ENCODE data around the gene CBLC. TPM values are rescaled to one million over a fixed set of nuclear protein-coding genes. Genes with fewer than 3 reads are reported as not detected.

The CBLC gene
- total and polyA plus RNA-seq, 2 of the 4 experiments (the other 2 are of a cell fraction) = not detected

- TF ChIP-seq FOS (IDR thresholded peaks at IDR 0.05; ENCODE audit: low read depth, low read length) = no peak
- TF ChIP-seq USF2 (IDR thresholded peaks at IDR 0.05; ENCODE audit: low read depth, low read length) = no peak
Measured at GRCh38 chr19:44738136-44738535, 39.6 kb upstream of the CBLC start (continued).

DNA sequence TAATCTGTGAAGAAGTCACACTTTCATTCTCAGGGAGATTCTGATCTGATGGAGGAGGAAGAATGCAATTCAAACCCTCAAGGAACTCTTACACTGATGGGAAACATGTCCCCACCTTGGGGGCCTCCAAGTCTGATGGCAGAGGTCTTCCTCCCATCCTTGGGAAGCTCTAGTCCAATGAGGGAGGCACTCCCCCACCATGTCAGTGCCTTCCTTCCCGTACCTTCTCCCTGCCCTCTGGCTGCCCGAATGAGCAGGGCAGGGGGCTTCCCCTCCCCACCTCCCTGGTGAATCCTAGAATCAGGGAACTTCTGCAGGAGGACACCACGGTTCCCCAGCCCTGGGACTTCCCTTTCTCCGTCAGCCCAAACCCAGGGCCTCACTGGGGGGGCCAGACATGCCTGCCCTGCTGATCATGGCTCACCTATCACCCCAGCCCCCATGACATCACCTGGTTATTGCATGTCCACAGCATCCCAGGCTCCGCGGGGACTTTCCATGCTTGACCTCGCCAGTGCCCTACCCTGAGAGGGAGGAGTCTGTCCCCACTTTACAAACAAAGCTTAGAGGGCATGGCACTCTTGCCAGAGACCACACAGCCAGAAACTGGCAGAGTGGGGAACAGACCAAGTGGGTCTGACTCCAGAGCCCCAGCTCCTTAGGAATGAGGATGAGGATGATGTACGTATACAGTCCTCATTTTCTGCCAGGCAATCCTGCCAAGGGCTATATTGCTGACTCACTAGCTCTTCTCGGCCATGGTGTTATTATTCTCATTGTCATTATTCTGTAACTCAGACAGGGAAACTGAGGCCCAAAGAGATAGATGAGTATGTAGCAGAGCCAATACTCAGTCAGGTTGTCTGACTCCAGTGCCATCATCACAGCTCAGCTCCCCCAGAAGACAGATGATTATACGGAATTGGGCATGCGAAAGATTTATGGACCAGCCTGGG, 38.8 kb upstream of the CBLC start:
- POLR2A ChIA-PET (ENCODE audit: unreplicated experiment) = interaction anchor here (0.6 kb wide), 1 partner anchor 14 kb away, joined by 3 read pairs; no protein-coding TSS in a partner anchor

More for the DNA sequence above, 38.8 kb upstream of the CBLC start:
- TF ChIP-seq NFE2L2 (IDR thresholded peaks at IDR 0.05; ENCODE audit: low read depth, low read length) (peak; percentile 40; the same call in 1 of the 2 replicates), RAD21 (IDR thresholded peaks at IDR 0.05; ENCODE audit: low read length) (no peak)
- H2AK5ac ChIP-seq (ENCODE audit: low read depth, low read length) = peak overlapping the region; percentile 69
- peak overlapping the region; percentile 62 for H4K91ac ChIP-seq (ENCODE audit: insufficient read depth, low read depth, low read length)
- ATAC-seq (ENCODE audit: low read depth) (no peak), DNase-seq (no peak)
- no peak overlapping the region for H3K23ac ChIP-seq (ENCODE audit: low read depth, low read length)
- H3K27ac ChIP-seq (ENCODE audit: insufficient read depth, low read length) = no peak overlapping the region
- no peak overlapping the region for H2BK5ac ChIP-seq (ENCODE audit: low read depth, low read length, poor library complexity, severe bottlenecking)
- peak overlapping the region; percentile 21 for H2BK120ac ChIP-seq (ENCODE audit: low read depth, low read length)
- in situ Hi-C loops (cut with MboI; ENCODE audit: low sequenced_read_pairs) = no loop called here
- H3K27me3 ChIP-seq (ENCODE audit: control insufficient read depth, insufficient read depth, low read length) = no peaks in the 10 kb centered on the region
- H4K20me1 ChIP-seq (ENCODE audit: insufficient read depth, low read length) = no peaks in the 10 kb centered on the region
- peak overlapping the region; percentile 15 for H2AFZ ChIP-seq (replicated peaks; ENCODE audit: low read length, poor library complexity)
- peak overlapping the region; percentile 77 for H3K4ac ChIP-seq (ENCODE audit: low read depth, low read length)
- H3K9me1 ChIP-seq (ENCODE audit: insufficient read depth, low read length) = peaks cover 8% of the 10 kb centered on the region
- peak overlapping the region; percentile 60 for H4K5ac ChIP-seq (ENCODE audit: low read depth, low read length)
- H3K4me2 ChIP-seq (ENCODE audit: low read depth, low read length) = no peak overlapping the region
- intact Hi-C loops (cut with micrococcal nuclease) = no loop called here
- peak overlapping the region; percentile 26 to 60; a peak in 3 of 4 replicates for H4K8ac ChIP-seq (ENCODE audit: low read depth in 2 of 2, low read length in 2 of 2)
- peak overlapping the region; percentile 66 for H3K18ac ChIP-seq (ENCODE audit: low read depth, low read length)
- H3K14ac ChIP-seq (replicated peaks; ENCODE audit: low read depth, low read length) = peak overlapping the region; percentile 75; the same call in 1 of the 2 replicates
- H3K4me3 ChIP-seq (ENCODE audit: insufficient read depth, low read depth, low read length) = no peak overlapping the region
- peak overlapping the region; percentile 15 for H2AK9ac ChIP-seq (replicated peaks; ENCODE audit: low read depth, low read length, poor library complexity)
- H3K56ac ChIP-seq (ENCODE audit: extremely low read depth, insufficient read depth, low read length) = no peak overlapping the region
- H2BK15ac ChIP-seq (ENCODE audit: low read depth, low read length) = peak overlapping the region; percentile 79; the same call in 2 of the 3 replicates
- dilution Hi-C loops (cut with HindIII; ENCODE audit: low sequenced_read_pairs, unreplicated experiment) = no loop called here
- no peaks in the 10 kb centered on the region for H3K36me3 ChIP-seq (ENCODE audit: control insufficient read depth, insufficient read depth, low read length)
- no peaks in the 10 kb centered on the region for H3K9me3 ChIP-seq (ENCODE audit: control insufficient read depth, insufficient read depth, low read length)
- BruUV-seq (replicated peaks) = no TSS peak
- CTCF ChIA-PET = interaction anchor here (0.6 to 1.0 kb wide), 2 partner anchors 22 to 46 kb away, joined by 3 read pairs; no protein-coding TSS in a partner anchor
- peaks cover 29% of the 10 kb centered on the region for H3K4me1 ChIP-seq (ENCODE audit: control insufficient read depth, insufficient read depth, low read length)
- H3K79me1 ChIP-seq (ENCODE audit: low read depth in 1 of 2, low read length in 2 of 2) = peaks cover 0 to 8% of the 10 kb centered on the region in 2 experiments; a peak in 2 of 4 replicates
- H2BK20ac ChIP-seq (ENCODE audit: low read depth, low read length) = peak overlapping the region; percentile 56
- 64% methylated on average over 4 of the region's 11 CpGs; no CpG with 5 or more reads in 1 of the 2 experiments for WGBS, 2 experiments (ENCODE audit: extremely low coverage in 2 of 2, insufficient read length in 1 of 2)
- no peak overlapping the region for H3K9ac ChIP-seq (ENCODE audit: low read depth, low read length)

Measured in IMR-90 (cell line).